Activated CD8-positive, alpha-beta T cell treated with anti-CD3 and anti-CD28 coated beads for 36 hours (primary cell): ENCODE measurements around the gene SLC39A7. TPM values are rescaled to one million over a fixed set of nuclear protein-coding genes. Genes with fewer than 3 reads are reported as not detected.

Source experiments
- ATAC-seq: fragments of 200-7000 bp; cut with Tn5 transposase; one replicate; pipeline ENCODE4 v1.10.0; 2021; ENCODE audit warnings: mild to moderate bottlenecking, moderate library complexity
- CTCF ChIA-PET: fragments of 350-600 bp; sonication (Branson Sonifier 250); formaldehyde crosslinking; loops from one replicate; lab custom pipeline; 2021; ENCODE audit warnings: antibody characterized with exemption; lab: Charles Lee
- POLR2A ChIA-PET: fragments of 350-600 bp; sonication (Branson Sonifier 250); formaldehyde crosslinking; loops from one replicate; lab custom pipeline; 2021; ENCODE audit warnings: antibody characterized with exemption; lab: Charles Lee
- DNase-seq: peaks from one replicate; pipeline ENCODE4 v3.0.0-alpha.2; 2020
- H3K27ac Mint-ChIP-seq: one replicate; pipeline ENCODE4 v1.8.0; 2021; ENCODE audit warnings: mild to moderate bottlenecking, mixed read lengths
- H3K27me3 Mint-ChIP-seq: one replicate; pipeline ENCODE4 v1.8.0; 2021; ENCODE audit warnings: mixed read lengths
- H3K36me3 Mint-ChIP-seq: one replicate; pipeline ENCODE4 v1.8.0; 2021; ENCODE audit warnings: low read depth, mixed read lengths
- H3K4me1 Mint-ChIP-seq: one replicate; pipeline ENCODE4 v1.8.0; 2021; ENCODE audit warnings: low read depth, mixed read lengths
- H3K4me3 Mint-ChIP-seq: one replicate; pipeline ENCODE4 v1.8.0; 2021; ENCODE audit warnings: mild to moderate bottlenecking, moderate library complexity, mixed read lengths
- H3K9me3 Mint-ChIP-seq: one replicate; pipeline ENCODE4 v1.8.0; 2021; ENCODE audit warnings: mixed read lengths
- intact Hi-C: fragments of 100-400 bp; cut with micrococcal nuclease; formaldehyde crosslinking; loops from one replicate; pipeline ENCODE4 v1.10.0; 2022
- total RNA-seq, 2 experiments: library from RNA; stranded (reverse); gene quantifications; one replicate each; pipeline ENCODE4 v1.2.3, GENCODE V29; 2021
- TF ChIP-seq, protein P1 (sequence below): fragments of 200-600 bp; IDR thresholded peaks from one replicate; pipeline ENCODE4 v1.8.0; 2022; ENCODE audit warnings: antibody characterized with exemption, mild to moderate bottlenecking

SLC39A7 gene
- total RNA-seq, 2 experiments from 2014 or later, result 43.1 to 43.3 TPM

DNA sequence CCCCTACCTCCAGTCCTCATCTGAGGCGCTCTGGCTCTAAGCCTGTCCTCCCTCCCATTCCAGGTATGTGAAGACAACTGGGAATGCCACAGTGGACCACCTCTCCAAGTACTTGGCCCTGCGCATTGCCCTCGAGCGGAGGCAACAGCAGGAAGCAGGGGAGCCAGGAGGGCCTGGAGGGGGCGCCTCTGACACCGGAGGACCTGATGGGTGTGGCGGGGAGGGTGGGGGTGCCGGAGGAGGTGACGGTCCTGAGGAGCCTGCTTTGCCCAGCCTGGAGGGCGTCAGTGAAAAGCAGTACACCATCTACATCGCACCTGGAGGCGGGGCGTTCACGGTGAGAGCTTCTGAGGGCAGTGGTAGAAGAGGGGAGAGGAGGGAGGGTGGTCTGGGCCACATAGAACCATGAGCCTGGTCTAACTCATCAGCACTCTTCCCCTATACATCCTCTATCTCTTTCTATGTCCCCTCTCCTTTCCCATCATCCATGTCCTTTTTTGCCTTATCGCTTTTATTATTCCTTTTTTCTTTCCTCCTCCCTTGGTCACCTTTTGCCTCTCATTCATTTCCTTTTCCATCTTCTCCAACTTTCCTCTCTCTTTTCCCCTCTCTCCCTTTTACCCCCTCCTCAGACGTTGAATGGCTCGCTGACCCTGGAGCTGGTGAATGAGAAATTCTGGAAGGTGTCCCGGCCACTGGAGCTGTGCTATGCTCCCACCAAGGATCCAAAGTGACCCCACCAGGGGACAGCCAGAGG, 11.2 kb downstream of the SLC39A7 start:
- POLR2A ChIA-PET, result interaction anchor here (0.7 to 1.7 kb wide), 3 partner anchors 36 to 61 kb away, joined by 3 to 8 read pairs (median 3); no protein-coding TSS in a partner anchor
- Mint-ChIP-seq H3K36me3 (peaks cover 20% of the 10 kb centered on the region), H3K4me1 (peaks cover 67% of the 10 kb centered on the region)

DNA sequence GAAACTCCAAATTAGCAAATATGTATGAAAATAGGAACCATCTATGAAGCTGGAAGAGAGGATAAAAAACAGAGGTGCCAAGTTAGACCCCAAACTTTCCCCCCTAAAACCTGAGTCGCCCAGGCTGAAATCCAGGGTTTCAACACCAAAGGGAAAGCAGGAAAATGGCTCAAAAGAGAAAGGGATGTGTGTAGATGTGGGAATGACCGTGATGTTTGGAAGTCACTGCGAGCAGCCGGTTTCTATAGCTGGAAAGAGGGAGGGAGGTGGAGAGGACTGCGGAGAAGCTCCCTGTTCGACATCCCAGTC, 12.1 kb downstream of the SLC39A7 start:
- ChIA-PET CTCF (interaction anchor here (0.7 to 1.3 kb wide), 2 partner anchors 35 to 59 kb away, joined by 3 to 6 read pairs; no protein-coding TSS in a partner anchor), POLR2A (interaction anchor here (0.7 to 1.7 kb wide), 4 partner anchors 8 to 60 kb away, joined by 3 to 8 read pairs (median 3); partner anchors contain the start of gene HSD17B8)
- Mint-ChIP-seq H3K27me3 (no peaks in the 10 kb centered on the region), H3K4me3 (peak overlapping the region; percentile 75), H3K9me3 (no peaks in the 10 kb centered on the region), H3K36me3 (peaks cover 20% of the 10 kb centered on the region), H3K4me1 (peaks cover 71% of the 10 kb centered on the region), H3K27ac (peak overlapping the region; percentile 11)
- DNase-seq (no peak), ATAC-seq (no peak)
- TF ChIP-seq, protein P1, sequence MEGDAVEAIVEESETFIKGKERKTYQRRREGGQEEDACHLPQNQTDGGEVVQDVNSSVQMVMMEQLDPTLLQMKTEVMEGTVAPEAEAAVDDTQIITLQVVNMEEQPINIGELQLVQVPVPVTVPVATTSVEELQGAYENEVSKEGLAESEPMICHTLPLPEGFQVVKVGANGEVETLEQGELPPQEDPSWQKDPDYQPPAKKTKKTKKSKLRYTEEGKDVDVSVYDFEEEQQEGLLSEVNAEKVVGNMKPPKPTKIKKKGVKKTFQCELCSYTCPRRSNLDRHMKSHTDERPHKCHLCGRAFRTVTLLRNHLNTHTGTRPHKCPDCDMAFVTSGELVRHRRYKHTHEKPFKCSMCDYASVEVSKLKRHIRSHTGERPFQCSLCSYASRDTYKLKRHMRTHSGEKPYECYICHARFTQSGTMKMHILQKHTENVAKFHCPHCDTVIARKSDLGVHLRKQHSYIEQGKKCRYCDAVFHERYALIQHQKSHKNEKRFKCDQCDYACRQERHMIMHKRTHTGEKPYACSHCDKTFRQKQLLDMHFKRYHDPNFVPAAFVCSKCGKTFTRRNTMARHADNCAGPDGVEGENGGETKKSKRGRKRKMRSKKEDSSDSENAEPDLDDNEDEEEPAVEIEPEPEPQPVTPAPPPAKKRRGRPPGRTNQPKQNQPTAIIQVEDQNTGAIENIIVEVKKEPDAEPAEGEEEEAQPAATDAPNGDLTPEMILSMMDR, result no peak
- intact Hi-C loops, result loop anchor here (5.0 kb wide), 1 partner anchor 34 kb away; no protein-coding TSS in a partner anchor

More for the DNA sequence above, 11.2 kb downstream of the SLC39A7 start:
- H3K4me3 Mint-ChIP-seq, result no peak overlapping the region
- ATAC-seq, result no peak
- TF ChIP-seq, protein P1, result no peak
- no peaks in the 10 kb centered on the region for H3K27me3 Mint-ChIP-seq
- no peak for DNase-seq
- intact Hi-C loops, result loop anchor here (5.0 kb wide), 1 partner anchor 35 kb away; no protein-coding TSS in a partner anchor
- no peaks in the 10 kb centered on the region for H3K9me3 Mint-ChIP-seq
- no peak overlapping the region for H3K27ac Mint-ChIP-seq
- CTCF ChIA-PET, result interaction anchor here (0.7 to 1.3 kb wide), 2 partner anchors 36 to 58 kb away, joined by 3 to 6 read pairs; no protein-coding TSS in a partner anchor

DNA sequence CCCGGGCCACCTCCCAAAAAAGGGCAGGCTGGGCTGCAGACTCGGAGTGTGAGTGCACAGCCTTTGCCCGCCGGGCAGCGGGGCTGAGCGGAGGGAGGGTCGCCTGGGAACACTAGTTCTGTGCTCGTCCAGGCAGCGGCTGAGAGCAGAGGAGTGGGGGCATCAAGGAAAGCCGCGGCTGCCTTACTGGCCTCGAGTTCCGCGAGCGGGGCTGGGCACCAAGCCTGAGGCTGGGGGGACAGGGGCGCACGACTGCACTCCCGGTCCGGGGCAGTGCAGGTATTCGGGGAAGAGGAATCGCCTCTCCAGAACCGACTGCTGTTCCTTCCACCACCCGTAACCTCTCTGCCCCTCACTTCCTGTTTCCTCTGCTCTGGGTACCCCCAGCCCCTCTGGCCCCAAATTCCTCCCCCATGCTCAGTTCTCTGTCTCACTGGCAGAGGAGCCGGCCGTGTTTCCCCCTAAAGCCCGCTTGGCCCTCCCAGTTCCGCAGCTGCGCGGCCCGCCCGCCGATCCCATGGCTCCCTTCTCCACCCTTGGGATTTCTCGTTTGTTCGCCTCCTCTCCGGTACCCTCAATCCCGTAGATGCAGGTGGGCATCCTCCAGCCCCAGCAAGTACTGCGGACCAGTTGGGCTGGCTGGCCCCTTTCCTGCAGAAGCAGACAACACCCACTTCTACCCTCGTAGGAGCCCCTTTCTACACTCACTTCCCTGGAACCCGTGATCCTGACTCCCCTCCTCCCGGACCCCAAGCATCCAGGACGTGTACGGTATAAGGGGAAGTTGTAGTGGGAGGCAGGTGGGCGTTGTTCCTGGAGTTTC, 12.7 kb downstream of the SLC39A7 start:
- POLR2A ChIA-PET, result interaction anchor here (1.1 to 1.7 kb wide), 3 partner anchors 9 to 59 kb away, joined by 3 to 8 read pairs (median 3); partner anchors contain the start of gene HSD17B8
- DNase-seq (peak; percentile 54), ATAC-seq (peak; percentile 34)
- peaks cover 20% of the 10 kb centered on the region for H3K36me3 Mint-ChIP-seq
- H3K27me3 Mint-ChIP-seq, result no peaks in the 10 kb centered on the region
- CTCF ChIA-PET, result interaction anchor here (1.3 kb wide), 1 partner anchor 35 kb away, joined by 6 read pairs; no protein-coding TSS in a partner anchor
- intact Hi-C loops, result loop anchor here (5.0 kb wide), 1 partner anchor 34 kb away; no protein-coding TSS in a partner anchor
- TF ChIP-seq, protein P1, result no peak
- H3K4me1 Mint-ChIP-seq, result peaks cover 72% of the 10 kb centered on the region
- peak overlapping the region; percentile 37 for H3K27ac Mint-ChIP-seq
- peak overlapping the region; percentile 75 for H3K4me3 Mint-ChIP-seq
- H3K9me3 Mint-ChIP-seq, result no peaks in the 10 kb centered on the region

DNA sequence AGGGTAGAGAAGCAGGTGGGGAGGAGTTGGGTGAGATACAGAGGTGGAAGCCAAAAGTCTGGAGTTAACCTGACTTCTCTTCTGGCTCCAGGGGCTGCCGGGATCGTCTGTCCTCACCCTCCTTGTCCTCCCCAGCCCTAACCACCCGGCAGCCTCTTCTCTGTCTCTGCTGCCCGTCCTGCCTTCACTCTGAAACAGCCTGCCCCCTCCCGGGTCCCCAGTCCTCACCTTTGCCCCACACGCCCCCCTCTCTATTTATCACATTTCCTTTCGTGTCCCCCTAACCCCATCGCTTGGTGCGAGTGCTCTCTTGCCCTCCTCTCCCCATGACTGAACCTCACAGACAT, 13.3 kb downstream of the SLC39A7 start:
- no peaks in the 10 kb centered on the region for H3K27me3 Mint-ChIP-seq
- H3K36me3 Mint-ChIP-seq, result peaks cover 17% of the 10 kb centered on the region
- ChIA-PET CTCF (no interaction called here), POLR2A (no interaction called here)
- peak overlapping the region; percentile 37 for H3K27ac Mint-ChIP-seq
- H3K4me3 Mint-ChIP-seq, result peak overlapping the region; percentile 75
- intact Hi-C loops, result loop anchor here (5.0 kb wide), 1 partner anchor 33 kb away; no protein-coding TSS in a partner anchor
- DNase-seq (no peak), ATAC-seq (no peak)
- TF ChIP-seq, protein P1, result no peak
- H3K9me3 Mint-ChIP-seq, result no peaks in the 10 kb centered on the region
- H3K4me1 Mint-ChIP-seq, result peaks cover 70% of the 10 kb centered on the region
